HG02885 (cell line): ENCODE data around the gene FADS6.

Experiments used
- ATAC-seq: cut with Tn5 transposase; IDR thresholded peaks from one replicate; pipeline ENCODE4 v1.9.1; 2021; ENCODE audit warnings: mild to moderate bottlenecking; ENCODE audit not compliant: unreplicated experiment, poor library complexity

FADS6 gene

GRCh38 chr17:74857191-74857590 lies 36.2 kb downstream of the FADS6 start:
- no peak for ATAC-seq

DNA sequence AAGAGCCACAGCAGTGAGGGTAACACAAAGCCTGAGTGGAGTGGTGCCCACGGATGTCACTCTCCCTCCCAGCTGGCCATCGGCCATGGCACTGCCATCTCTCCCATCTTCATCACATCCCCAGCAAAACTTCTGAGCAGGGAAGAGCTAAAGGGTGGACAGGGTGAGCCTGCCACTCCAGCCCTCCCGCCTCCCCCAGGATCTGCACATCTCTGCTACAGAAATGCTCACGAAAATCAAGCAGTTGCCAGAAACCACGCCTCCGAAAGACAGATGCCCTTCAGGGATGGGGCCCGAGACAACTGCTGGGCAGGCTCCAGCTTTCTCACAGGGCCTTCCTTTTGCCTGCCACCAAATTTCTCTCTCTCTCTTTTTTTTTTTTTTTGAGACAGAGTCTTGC lies 37.3 kb downstream of the FADS6 start:
- no peak for ATAC-seq

GRCh38 chr17:74855323-74855722 lies 38.1 kb downstream of the FADS6 start:
- no peak for ATAC-seq

DNA sequence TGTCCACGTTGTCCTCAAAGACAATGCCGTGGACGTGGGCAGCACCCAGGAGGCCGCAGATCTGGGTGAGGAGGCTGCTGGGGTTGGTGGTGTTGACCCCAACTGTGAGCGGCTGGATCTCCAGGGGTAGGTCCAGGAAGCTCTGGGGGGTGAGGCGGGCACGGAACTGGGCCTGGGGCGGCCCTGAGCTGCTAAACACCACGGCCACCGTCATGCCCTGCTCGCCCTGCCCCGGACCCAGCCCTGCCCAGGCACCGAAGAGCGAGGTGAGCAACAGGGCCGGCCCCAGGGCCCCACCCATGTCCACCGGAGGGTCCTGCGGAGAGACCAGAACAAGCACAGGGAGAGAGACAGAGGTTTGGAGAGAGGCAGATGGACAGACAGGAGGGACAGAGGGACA lies 38.6 kb downstream of the FADS6 start:
- no peak for ATAC-seq

- no peak for ATAC-seq
These were observed 39.8 kb downstream of the FADS6 start for GRCh38 chr17:74853669-74854068.

DNA sequence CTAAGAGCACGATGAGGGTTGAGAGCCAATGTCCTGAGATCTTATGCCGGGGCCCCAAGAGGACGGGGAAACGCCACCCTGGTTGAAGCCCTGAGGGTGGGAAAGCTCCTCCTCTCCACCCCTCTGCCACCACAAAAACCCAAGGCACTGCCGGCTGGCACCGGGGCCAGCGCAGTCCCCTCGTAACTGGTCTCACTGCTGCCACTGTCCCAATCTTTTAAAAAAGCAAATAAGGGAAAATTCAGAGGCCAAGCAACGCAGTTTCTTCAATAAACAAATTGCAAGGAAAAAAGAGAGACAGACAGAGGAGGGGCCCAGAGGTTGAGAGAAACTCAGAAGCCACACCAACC lies 40.4 kb downstream of the FADS6 start:
- ATAC-seq, result no peak

- no peak for ATAC-seq
These were observed 41.0 kb downstream of the FADS6 start for GRCh38 chr17:74852237-74853047.

DNA sequence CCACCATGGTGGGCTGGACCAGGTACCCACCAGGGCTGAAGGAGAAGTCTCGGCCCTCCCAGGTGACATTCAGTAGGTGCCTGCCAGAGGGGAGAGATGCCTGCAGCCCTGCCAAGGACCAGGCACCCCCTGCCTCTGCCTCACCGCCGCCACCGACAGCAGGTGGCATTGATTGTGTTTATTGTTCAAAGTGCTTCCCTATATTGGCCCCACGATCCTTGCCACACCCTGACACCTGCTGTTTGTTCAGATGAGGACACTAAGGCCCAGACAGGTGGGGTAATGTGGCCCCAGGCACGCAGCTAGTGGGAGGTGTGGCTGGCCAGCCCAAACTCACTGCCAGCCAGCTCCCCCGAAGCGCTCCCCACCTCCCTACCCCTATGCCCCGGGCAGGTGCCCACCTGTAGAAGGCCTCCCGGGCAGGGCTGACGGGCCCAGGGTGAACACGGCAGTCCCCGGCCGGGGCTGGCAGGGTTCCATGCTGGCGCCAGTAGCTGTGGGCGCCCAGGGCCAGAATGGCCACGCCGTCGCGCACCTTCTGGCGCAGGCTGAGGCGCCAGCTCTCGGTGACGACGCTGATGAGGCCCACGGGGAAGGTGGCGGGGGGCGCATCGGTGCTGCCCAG lies 41.7 kb downstream of the FADS6 start:
- ATAC-seq, result no peak

DNA sequence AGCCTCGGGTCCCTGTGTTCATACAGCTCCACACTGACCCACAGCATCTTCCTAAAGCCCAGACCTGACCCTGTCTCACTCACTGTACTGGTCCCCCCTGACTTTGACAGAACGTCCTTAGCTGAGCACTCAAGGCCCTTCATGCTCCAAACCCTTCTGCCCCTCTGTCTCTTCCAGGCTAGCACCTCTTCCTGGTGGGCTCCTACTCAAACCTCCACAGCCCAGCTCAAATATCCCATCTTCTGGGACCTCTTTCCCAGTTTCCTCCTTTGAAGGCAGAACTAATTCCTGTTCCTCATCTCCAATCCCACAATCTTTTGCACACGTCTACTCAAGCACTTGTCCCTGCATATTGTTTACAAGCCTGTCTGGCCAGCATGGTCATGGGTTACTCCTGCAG lies 42.5 kb downstream of the FADS6 start:
- no peak for ATAC-seq

DNA sequence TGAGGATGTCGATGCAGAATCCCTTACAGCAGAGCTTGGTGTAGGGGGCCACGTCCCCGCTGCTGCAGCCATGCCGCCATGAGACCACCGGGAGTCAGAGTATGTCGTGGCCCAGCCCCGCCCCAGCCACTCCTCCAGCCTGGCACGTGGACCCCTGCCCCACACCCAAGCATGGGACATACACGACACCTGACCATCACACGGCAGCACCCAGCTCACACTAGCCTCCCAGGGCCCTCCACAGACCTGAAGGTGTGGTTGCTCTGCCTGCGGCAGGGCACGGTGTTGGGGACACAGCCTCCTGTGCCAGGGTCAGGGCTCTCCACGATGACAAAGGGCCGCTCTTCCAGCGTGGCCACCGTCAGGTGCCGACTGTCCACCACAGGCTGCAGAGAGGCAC lies 43.1 kb downstream of the FADS6 start:
- no peak for ATAC-seq

GRCh38 chr17:74848656-74849399 lies 44.6 kb downstream of the FADS6 start:
- no peak for ATAC-seq

GRCh38 chr17:74846621-74847020 lies 46.8 kb downstream of the FADS6 start:
- no peak for ATAC-seq

GRCh38 chr17:74843352-74843627 lies 50.1 kb downstream of the FADS6 start:
- no peak for ATAC-seq

DNA sequence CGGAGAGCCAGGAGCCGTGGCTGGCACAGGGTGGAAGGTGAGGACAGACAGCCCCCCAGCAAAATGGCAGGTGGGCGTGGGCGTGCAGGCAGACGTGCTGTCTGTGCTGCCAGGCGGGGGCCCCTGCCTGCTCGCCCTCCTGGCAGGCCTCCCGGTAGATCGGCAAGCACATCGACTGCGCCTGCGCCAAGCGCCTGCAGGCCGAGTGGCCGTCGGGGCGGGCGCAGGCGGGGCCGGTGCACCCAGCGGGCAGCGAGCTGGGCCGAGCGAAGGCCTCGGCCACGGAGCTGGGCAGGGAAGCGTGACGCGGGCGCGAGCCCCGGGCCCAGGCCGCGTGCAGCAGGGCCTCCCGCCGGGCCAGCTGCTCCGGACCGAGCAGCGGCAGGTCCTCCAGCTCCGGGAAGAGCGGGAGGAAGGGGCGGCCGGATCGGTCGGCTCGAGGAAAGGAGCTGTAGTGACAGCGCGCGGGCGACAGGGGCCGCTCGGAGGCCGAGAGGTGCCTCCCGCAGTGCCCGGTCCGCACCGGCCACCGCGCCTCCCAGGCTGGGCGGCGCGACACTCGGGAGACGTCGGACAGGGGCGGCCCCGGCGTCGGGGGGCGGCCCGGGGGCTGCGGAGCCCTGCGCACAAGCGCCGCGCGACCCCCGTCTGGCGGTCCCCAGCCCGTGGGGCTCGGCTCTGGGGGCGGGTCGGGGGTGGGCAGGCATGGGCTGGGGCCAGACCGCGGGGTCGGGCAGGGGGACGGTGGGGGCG lies 50.7 kb downstream of the FADS6 start:
- ATAC-seq, result no peak

DNA sequence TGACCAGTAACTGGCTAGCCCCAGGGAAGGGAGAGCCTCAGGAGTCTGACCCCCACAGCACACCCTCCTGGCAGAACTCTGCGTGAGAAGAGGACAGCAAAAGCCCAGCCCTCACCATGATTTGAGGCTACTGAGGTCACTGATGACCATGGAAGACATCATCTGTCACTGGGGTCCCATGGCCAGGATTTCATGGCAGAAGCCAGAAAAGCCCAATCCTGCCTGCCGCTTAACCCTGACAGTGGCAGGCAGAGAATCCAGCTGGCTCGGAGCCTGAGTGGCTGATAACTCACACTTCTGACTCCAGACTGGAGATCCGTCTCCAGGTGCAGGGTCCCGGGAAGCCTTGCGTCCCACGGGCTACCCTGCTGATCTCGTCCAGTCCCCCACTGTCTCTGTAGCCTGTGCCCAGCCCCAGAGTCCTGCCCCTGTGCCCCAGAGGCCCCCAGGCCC lies 51.3 kb downstream of the FADS6 start:
- ATAC-seq, result no peak

GRCh38 chr17:74840989-74841666 lies 52.3 kb downstream of the FADS6 start:
- ATAC-seq, result no peak

DNA sequence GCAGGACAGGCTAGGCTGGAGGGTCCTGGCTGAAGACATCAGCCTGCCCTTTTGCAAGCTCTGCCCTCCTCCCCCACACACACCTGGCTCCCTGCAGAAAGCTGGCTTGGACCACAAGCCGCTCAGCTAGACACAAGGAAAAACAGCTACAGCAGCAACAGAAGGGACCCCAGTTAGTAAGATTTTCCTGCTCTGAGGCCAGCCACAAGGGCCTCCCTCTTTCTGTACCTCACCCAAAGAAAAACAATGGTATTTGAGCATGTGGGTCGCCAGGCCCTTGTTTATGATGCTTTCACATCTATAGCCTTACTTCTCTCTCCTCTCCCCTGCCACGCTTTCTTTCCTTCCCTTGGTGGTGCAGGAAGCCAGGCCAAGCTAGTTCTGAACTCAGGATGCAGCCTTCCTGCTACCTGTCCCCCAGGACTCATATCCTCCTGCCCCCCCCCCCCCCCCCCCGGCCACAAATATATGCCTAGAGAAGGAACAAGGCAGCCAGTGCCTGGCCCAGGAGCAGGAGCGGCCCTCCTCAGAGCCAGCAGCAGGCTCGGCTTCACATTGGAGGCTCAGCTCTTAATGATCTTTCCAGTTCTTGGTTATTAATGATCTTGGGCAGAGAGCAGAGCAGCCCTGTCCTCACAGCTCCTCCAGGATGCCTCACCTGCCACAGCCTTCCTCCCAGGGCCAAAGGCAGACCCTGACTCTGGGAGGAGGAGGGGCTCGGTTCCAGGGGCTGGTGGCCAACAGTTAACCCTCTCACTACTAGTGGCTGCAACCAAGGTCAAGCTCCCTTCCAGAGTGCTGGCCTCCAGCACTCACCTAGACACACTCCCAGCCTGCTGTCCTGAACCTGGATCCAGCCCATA lies 53.2 kb downstream of the FADS6 start:
- ATAC-seq, result no peak

GRCh38 chr17:74838274-74838673 lies 55.2 kb downstream of the FADS6 start:
- ATAC-seq, result no peak

GRCh38 chr17:74836691-74837467 lies 56.6 kb downstream of the FADS6 start:
- ATAC-seq, result no peak
